ENCODE data around the gene OPCML. TPM values are rescaled to one million over a fixed set of nuclear protein-coding genes. Genes with fewer than 3 reads are reported as not detected.

The OPCML gene
- polyA plus RNA-seq, 5 donors = 0.76 to 4.7 (median 1.5) TPM

DNA sequence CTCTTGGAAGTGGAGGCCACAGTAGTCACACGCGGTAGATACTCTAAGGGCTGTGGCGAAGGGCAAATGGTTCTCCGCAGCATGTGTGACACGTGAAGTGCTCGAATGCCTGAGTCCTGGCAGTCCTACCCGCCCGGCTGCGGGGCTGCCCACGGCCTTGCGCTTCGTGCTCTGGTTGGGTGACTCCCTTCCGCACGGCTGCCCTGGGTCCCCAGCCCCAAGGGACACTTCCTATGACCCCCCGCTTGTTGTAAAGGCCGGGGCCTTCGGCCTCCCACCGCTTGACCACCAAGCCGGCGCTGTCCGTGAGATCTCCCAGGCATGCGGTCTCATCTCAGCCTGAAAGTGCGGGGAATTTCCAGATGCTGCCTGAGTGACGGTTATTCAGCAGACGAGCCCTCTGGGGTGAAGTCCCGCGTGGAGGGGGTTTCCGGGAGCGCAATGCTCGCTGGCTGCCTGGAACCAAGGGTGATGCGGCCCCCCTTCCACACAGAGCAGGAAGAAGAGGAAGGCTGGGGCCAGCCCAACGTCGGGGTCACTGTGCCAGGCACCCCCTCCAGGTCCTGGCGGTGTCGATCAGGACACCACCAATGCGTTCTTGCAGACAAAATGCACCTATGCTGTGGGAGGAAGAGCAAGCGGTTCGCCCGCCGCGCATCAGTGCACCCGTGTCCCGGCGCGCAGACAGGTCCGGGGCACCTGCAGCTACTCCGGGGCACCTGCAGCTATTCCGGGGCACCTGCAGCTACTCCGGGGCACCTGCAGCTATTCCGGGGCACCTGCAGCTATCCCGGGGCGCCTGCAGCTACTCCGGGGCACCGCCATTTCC, 171.2 kb downstream of the OPCML start:
- DNase-seq = no peak

GRCh38 chr11:133355095-133355494, 177.2 kb downstream of the OPCML start:
- DNase-seq = no peak

DNA sequence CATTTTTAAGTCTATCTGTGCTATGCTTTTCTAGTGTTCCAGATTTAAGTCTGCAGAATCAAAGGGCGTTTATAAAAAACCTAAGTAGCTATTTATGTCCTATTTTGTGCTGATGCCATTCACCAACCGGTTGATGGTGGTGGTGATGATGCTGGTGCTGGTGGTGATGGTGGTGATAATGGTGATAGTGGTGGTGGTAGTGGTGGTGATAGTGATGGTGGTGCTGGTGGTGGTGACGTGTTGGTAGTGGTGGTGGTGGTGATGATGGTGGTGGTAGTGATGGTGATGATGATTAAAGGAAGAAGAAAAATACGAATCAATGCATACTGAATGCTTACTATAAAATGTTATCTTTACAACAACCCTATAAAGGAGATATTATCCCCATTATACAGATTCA, 178.2 kb downstream of the OPCML start:
- no peak for DNase-seq

DNA sequence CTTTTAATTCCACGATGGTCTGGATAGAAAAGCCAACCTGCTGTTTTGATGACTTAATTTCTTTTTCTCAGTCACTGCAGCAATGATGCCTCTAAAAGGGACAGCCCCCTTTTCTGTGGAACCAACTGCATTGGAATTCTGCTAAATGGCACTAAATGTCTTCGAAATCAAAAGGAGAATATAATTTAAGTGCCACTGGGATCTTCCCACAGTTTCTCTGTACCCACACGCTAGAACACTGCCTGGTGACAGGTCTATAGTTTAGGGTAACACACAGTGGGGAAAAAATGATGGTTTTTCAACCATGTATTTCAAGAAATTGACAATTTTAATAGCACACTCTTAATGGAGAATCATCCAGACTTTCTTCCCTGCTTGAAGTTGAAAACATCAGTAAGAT, 182.3 kb downstream of the OPCML start:
- DNase-seq = no peak

GRCh38 chr11:133347988-133348387, 184.3 kb downstream of the OPCML start:
- DNase-seq = no peak

- no peak for DNase-seq
Measured at GRCh38 chr11:133346137-133346536, 186.2 kb downstream of the OPCML start.

DNA sequence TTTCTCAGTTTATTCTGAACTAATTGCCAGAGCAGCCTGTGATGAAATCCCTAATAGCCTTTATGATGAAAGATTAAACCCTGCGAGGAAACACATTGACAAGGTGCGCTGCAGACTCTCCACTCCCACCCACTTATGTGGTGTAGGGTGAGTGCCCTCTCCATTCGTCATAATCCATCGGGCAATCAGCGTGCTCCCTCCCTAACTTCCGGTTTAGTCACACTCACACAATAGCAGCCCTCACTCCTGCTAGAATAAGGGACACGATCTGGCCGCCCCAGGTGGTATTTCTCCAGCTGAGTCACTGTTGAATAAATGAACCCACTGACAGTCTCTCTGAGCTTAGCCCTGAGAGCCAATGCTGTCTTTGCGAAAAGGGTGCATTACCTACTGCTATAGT, 188.3 kb downstream of the OPCML start:
- no peak for DNase-seq

- no peak for DNase-seq
Measured at GRCh38 chr11:133339495-133340140, 192.7 kb downstream of the OPCML start.

DNA sequence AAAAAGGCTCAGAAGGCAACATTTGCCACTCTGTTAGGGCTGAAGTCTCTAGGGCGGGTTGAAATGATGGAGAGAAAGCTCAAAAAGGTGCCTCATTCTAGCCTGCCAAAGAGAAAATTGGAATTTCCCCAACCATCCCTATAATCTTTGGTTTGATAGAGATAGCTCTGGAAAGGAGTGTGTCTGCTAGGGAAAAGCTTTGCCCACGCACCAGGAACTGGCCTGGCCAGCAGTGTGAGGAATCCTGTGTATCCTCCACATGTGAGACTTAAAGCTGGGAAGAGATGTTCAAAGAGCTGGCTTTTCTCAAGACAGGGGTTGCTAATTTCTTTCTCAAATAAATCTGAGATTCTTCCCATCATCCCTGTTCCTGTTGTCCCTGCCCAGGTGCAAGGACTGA, 193.7 kb downstream of the OPCML start:
- DNase-seq = no peak

DNA sequence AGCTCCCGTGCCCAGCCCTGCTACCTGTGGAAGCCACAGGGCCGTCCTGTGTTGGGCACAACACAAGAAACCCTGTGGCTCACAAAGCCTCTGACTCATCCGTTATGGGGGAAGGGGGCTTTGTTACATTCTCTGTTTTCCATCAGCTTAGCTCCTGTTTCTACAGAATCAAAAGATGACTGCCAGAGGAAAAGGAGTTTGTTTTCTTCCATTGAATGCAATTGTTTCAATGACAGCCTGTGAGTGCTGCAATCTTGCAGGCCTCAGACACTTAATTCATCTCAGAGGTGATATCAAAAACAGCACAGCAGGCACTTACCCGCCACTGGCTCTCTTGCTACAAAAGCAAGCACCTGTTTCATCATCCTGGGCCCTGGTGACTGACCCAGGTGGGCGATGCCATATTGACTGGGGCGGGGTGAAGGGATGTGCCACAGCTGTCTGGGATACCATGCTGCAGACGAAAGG, 194.3 kb downstream of the OPCML start:
- DNase-seq = no peak

GRCh38 chr11:133337193-133337592, 195.1 kb downstream of the OPCML start:
- DNase-seq = no peak

DNA sequence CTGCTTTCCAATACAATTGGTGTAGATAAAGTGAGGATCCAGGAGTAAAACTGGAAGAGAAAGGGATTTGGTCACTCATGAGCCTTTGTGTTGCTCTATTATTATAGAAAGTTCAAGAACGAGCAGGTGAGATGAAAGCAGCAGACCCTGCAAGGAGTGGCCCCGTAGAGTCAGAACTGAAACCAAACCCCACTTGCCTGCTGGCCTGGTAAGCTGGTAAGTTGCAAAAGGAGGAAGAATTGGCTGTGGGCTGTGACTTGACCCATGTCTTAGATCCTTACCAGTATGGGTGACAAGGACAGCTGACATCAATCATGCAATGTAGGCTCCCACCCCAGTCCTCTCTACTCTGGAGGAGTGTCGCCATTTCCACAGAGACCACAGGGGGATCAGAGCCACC, 201.3 kb downstream of the OPCML start:
- DNase-seq = no peak

DNA sequence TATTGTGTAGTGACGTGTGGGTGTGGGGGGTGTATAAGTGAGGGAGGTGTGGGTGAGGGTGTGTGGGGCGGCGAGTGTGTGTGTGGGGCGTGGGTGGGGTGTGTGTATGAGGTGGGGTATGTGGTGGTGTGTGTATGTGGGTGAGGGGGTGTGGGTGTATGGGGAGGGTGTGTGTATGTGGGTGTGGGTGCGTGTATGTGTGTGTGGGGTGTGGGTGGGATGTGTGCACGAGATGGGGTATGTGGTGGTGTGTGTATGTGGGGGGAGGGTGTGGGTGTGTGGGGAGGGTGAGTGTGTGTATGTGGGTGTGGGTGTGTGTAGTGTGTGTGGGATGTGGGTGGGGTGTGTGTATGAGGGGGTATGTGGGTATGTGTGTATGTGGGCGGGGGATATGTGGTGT, 205.5 kb downstream of the OPCML start:
- DNase-seq = no peak

GRCh38 chr11:133326332-133326731, 206.0 kb downstream of the OPCML start:
- DNase-seq = no peak

DNA sequence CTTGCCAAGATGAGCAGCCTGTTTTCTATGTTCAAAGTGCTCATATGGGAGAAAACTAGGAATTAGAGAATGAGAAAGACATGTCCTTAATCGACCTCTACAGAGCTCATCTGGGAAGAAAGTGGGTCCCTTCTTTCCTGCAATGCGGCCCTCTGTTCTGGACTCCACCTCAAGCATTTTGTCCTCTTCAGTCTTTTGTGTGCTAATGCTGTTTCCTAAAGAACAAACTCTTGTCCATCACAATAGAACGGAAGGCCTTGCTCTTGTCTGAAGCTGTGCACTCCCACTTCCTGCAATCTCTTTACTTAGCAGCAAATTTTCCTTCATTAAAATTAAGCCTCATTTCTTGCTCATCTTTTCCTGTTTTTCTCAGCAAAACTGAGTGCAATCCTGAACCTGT, 206.6 kb downstream of the OPCML start:
- DNase-seq = no peak

DNA sequence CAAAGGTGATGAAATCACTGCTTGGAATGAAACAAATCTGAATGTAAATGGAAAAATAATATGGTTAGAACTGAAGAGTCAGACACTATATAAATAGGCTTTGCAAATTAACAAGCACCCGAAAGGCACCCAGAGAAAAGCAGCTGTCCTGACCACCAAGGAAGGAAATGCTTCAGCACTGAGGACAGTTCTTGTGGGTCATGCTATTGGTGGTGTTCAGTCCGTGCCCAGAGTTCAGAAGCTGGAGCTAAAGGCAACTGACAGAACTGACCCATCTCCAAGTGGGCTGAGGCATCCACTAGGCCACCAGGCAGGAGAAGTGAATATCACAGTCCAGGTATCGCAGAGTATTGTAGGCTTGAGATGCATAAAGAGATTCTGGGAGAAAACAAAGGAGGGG, 208.9 kb downstream of the OPCML start:
- no peak for DNase-seq

DNA sequence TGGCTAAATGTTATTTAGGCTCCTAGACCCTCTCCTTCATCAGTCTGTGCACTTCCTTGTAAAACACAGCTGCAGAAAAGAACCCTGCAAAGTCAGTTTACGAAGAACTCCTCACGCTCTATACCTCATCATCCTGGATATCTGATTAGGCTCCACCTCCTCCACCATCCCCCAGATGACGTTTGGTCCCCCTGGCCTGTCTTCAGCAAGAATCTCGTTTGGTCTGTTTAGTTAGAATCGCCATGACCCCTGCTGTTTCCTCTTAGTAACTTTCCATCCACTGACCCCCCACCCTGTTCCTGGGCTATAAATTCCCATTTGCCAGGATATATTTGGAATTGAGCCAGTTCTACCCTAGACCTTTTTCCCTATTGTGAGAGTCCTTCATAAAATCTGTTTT, 214.1 kb downstream of the OPCML start:
- no peak for DNase-seq

DNA sequence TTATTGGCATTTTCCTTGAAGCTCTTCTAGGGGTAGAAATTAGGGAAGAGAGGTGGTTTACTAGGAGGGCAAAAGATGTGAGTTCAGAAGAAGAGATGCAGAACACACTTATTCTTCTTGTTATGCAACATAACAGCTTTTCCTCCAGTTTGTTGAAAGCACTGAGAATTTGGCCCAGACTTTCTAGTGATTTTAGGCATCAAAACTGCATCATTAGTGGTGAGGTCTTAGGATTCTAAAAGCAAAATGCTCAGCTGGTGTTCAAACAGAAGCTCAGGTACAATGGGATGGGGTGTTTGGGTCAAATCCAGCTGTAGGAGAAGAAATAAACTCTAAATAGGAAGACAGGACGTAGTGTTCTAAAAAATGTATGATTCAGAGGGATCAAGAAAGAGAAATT, 221.1 kb downstream of the OPCML start:
- no peak for DNase-seq

GRCh38 chr11:133306019-133306418, 226.3 kb downstream of the OPCML start:
- DNase-seq = no peak

- no peak for DNase-seq
Measured at GRCh38 chr11:133305208-133305956, 226.9 kb downstream of the OPCML start.

GRCh38 chr11:133303262-133303661, 229.0 kb downstream of the OPCML start:
- no peak for DNase-seq

DNA sequence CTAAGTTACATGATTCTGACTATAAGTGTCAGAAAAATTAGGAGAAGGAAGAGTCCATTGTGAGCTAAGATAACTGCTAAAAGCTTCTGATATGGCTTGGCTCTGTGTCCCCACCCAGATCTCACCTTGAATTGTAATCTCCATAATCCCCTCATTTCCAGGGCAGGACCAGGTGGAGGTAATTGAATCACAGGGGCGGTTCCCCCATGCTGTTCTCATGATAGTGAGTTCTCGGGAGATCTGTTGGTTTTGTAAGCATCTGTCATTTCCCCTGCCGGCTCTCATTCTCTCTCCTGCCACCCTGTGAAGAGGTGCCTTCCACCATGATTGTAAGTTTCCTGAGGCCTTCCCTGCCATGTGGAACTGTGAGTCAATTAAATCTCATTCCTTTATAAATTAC, 230.2 kb downstream of the OPCML start:
- DNase-seq = no peak

DNA sequence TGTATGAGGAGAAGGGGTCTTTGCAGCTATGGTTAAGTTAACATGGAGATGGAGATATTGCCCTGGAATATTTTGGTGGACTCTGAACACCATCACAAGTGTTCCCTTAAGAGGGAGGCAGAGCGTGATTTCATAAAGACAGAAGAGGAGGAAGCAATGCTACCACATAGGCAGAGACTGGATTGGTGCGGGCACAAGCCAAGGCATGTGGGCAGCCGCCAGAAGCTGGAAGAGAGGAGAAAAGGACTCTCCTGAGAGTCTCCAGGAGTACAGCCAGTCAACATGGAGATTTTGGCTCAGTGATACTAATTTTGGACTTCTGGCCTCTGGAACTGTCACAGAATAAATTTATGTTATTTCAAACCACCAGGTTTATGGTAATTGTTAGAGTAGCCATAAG, 231.6 kb downstream of the OPCML start:
- no peak for DNase-seq

Measured in right lung (tissue), 5 donors.